ENCODE measurements around the gene DPH6. TPM values are rescaled to one million over a fixed set of nuclear protein-coding genes. Genes with fewer than 3 reads are reported as not detected.
A peak's percentile ranks its signal among the peaks of the same experiment; 100 is the strongest.
"Not testable (repeated sequence)": the region's sequence is repeated elsewhere in the genome, so short reads cannot be mapped to it uniquely, and the experiment has no call there.

DPH6 gene
- 10.9 and 14.9 TPM in 2 replicates for total RNA-seq
- polyA plus RNA-seq (2012), result 8.5 TPM

- DNase-seq (ENCODE audit: low read depth), result peak; percentile 85
Measured at GRCh38 chr15:35545824-35546510, at the start of gene DPH6. Gene DPH6, minus strand, starts transcription at chr15:35546165. Its CDS starts 24 bp downstream, at chr15:35546141.

DNA sequence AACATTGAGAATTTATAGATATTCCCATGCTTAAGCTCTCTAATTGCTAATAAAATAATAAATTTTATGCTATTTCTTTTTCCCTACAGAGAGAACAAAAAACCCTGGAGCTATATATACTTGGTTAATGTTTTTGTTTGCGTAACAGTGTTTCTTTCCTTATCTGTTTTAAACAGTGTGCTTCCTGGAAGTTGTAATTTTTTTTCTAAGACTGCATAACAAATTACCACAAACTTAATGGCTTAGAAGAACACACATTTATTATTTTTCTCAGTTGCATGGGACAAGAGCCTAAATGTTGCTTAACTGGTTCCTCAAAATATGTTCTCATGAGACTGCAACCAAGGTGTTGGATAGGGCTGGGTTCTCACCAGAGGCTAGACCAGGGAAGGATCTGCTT is 49.7 kb upstream of the DPH6 start:
- DNase-seq (ENCODE audit: low read depth), result no peak

DNA sequence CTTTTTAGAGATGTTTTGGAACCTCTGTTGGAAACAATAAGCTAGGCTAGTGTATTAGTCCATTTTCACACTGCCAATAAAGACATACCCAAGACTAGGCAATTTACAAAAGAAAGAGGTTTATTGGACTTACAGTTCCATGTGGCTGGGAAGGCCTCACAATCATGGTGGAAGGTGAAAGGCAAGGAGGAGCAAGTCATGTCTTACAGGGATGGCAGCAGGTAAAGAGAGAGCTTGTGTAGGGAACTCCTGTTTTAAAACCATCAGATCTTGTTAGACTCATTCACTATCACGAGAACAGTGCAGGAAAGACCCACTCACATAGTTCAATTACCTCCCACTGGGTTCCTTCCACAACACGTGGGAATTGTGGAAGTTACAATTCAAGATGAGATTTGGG is 46.0 kb upstream of the DPH6 start:
- not testable (repeated sequence) for DNase-seq (ENCODE audit: low read depth)

DNA sequence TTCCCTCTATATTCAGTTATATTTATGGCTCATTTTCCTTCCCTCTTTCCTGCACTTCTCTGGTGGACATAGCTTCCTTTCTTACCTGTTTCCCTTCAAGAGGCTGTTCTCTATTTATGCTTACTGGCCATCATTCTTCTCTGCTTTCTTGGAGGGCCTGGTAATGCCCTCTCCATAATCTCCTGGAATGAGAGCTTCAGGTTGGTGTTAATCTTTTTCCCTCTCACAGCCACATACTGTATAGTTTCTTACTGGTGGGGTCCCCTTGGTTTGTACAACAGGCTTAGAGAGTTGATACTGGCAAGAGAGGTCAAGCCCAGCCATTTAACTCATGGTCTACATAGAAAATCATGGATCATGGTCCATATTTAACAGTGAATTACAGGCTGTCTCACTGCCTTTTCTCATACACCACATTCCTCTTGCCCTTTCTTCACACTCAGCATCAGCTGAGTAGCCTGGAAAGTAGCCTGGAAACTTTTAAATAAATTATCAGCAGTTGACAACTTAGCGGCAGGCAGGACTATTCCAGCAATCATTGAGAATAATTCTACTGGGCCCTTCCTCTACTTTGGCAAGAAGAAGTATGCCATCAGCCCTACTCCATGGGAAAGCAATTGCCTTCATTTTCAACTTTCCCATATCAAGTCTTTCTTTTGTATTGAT is 38.0 kb upstream of the DPH6 start:
- DNase-seq (ENCODE audit: low read depth), result peak; percentile 30

- no peak for DNase-seq (ENCODE audit: low read depth)
Measured at GRCh38 chr15:35580606-35581005, 34.6 kb upstream of the DPH6 start.

DNA sequence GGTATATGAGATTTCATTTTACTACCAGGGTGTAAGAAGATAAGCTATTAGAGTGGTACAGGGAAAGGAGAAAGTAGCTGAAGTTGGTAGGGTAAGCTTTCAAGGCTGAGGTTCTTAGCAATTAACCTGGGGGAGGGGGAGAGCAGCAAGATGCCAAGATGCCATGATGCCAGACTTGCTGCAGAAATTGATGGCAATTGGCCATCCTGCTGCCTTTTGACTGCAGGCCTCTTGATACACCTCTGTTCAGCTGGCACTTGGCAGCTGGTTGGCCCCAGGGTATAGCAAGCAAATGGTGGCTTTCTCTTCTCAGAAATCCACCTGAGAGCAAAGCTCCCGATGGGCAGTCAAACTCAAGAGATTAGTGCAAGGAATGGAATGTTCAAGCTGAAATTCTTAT is 21.4 kb upstream of the DPH6 start:
- no peak for DNase-seq (ENCODE audit: low read depth)

DNA sequence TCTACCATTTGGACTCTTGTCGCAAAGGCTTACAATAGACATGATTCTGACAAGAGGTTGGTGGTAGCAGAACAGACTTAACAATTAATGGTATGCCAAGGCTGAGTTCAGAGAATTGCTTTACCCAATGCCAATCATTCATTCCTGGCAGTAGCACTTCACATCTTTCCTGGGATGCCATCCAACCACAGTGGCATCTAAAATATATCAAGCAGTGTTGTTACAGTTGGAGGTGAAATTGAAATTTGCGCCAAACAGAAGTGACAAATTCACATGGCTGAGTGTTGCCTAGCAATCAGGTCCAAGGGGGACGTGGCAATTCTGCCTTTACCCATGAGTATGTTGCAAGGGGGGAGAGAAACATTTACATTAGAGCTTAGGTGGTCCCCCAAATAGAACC is 21.0 kb upstream of the DPH6 start:
- DNase-seq (ENCODE audit: low read depth), result no peak

DNA sequence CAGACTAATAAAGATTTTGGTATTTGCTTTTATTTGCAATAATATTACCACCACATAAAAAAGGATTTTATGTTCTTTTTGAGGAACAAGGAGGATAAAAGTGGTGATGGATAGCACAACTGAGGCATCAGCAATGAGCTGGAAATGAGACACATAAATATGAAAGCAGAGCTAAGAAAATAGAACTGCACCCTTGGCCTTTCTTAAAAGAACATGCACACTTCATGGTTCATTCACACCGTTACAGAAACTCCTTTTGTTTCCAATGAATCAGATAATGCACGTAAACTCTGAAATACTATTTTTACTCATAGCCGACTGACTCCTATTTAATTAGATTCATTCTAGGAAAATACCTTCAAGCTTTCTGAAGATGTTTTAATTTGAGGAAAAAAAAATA is 19.9 kb upstream of the DPH6 start:
- DNase-seq (ENCODE audit: low read depth), result no peak

DNA sequence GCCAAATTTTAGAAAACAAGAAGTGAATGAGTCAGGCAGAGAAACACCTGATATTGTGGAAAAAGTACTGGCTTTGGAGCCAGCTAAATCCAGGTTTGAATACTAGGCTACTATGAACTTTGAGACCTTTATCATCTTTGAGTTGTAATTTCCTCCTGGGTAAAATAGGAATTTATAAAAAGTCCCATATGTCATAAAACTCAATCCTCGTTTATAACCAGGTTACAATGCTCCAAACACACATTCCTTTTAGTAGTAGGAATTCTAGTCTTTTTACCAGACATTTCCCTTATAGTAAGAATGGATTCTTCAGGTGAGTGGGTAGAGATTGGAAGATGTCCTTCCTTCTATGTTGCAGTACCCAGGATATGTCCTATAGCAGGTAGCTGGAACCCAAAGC is 16.7 kb upstream of the DPH6 start:
- DNase-seq (ENCODE audit: low read depth), result no peak

DNA sequence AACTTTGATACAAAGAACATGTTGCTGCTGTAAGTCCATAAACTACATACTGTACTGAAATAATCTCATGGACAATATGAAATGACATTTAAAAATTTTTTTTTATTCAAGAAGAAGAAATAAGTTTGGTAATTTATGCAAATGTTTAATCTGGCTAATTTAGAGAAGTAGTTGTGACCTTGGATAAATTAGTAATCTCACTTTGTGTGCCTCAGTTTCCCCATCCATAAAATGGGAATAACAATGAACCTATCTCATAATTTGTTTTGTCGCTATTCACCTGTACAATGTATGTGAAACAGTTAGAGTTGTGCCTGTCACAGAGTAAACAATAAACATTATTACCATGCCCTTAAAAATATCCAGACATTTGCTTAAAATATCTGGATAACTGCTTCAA is 15.3 kb upstream of the DPH6 start:
- DNase-seq (ENCODE audit: low read depth), result no peak

- no peak for DNase-seq (ENCODE audit: low read depth)
Measured at GRCh38 chr15:35560870-35561269, 14.9 kb upstream of the DPH6 start.

DNA sequence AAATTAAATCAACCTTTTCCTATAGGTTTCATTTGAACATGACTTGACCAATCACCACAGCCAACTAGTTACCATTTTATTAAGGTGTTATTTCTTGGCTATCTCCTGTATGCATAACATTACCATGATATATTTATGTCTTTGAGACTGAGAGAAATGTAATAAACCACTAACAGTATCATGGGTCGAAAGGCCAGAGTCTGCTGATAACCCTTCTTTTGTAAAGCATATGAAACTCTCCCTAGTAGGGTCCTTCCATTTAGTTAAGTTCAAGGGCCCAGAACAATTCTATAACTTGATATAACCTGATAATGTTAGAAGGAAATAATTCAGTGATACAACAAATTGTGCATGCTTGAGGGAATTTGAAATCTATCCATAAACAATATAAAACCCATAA is 14.3 kb upstream of the DPH6 start:
- no peak for DNase-seq (ENCODE audit: low read depth)

- no peak for DNase-seq (ENCODE audit: low read depth)
Measured at GRCh38 chr15:35559683-35560082, 13.7 kb upstream of the DPH6 start.

DNA sequence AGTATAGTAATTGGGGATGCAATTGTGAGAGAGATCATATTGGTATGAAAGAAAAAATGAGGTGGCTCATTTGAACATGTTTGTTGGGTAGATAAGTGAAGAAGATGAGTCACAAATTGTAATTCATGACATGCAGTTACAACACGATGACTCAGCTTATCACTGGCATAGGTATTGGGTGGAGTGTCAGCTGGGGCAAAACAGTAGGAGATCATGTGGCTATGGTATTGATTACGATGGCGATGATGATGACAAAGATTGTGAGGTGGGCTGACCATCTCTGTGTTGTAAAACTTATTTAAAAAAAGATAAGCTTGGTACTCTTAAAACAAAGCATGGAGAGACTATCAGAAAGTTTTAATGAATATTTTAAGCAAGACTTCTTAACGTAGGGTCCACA is 11.6 kb upstream of the DPH6 start:
- peak; percentile 24 for DNase-seq (ENCODE audit: low read depth)

- no peak for DNase-seq (ENCODE audit: low read depth)
Measured at GRCh38 chr15:35557012-35557411, 11.0 kb upstream of the DPH6 start.

GRCh38 chr15:35555244-35555643 is 9.3 kb upstream of the DPH6 start:
- DNase-seq (ENCODE audit: low read depth), result no peak

DNA sequence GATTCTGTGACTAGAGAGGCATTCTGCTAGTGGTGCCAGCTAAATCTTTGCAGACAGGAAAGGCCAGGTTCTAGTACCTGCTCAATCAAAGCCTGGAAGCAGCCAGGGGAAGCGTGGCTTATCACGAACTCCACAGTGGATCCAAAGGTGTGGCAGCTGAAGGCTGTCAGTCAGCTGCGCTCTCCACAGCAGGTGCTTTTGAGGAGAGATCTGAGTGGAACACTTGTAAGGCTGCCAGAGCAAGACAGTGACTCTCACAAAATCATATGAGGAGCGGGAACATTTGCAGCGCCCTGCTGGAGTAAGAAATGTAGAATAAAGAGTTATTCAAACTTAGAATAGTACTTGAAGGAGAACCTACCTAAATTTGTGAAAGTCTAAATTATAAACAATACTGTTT is 5.0 kb upstream of the DPH6 start:
- no peak for DNase-seq (ENCODE audit: low read depth)

DNA sequence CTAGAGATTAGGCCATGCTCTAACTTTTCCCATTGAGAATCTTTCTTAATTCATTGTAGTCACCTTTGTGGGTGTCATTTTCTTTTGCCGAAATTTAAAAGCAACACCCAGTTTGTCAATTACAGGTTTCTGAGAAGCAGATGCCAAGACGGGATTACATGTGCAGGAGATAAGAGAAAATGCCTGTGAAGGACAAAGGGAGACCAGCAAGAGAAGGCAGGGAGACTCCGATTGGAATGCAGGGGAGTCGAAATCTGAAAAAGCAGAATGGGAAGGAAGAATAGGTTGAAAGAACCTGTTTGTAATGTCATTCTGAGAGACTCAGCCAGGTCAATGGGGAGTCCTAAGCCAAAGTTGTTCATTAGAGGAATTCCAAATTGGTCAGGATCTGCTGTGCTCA is 3.6 kb upstream of the DPH6 start:
- DNase-seq (ENCODE audit: low read depth), result no peak

DNA sequence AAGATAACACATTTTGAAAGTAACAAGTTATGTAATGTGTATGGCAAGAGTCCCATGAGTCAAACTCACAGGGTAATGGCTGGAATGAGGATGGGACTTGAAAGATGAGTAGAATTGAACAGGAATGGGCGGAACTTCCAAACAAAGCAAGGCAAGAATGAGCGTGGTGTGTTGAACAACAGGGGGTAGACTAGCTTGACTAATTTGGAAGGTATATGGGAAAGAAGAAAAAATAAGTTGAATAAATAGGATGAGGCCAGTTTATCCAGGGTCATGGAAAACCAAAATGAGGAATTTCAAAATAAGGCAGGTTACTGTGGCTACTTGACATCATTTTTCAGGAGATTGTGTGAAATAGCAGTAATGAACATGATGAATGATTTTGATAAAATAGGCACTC is 2.5 kb upstream of the DPH6 start:
- no peak for DNase-seq (ENCODE audit: low read depth)

DNA sequence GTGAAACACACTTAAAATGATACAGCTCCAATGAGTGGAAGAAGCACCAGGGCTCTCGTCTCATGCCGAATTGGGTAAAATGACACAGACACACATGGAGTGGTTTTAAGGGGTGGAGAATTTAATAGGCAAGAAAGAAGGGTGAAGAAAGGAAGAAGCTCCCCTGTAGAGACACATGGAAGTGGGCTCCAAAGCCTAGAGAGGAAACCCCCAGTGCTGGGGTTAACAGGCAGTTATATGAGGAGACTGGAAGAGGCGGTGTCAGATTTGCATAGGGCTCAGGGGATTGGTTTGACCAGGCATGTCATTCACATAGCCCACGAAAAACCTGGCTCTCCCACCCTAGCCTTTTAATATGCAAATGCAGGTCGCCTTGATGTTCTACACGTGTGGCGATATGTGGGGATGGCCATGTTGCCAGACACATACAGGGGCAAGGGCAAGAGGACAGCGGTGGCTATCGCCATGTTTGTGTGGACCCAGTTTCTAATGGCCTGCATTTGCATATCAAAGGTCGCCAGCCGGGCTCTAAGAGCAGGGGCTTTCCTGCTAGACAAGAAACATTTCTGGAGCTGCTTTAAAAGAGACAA is 1.9 kb upstream of the DPH6 start:
- DNase-seq (ENCODE audit: low read depth), result no peak

GRCh38 chr15:35546511-35547381 is 781 bp upstream of the DPH6 start:
- no peak for DNase-seq (ENCODE audit: low read depth)

DNA sequence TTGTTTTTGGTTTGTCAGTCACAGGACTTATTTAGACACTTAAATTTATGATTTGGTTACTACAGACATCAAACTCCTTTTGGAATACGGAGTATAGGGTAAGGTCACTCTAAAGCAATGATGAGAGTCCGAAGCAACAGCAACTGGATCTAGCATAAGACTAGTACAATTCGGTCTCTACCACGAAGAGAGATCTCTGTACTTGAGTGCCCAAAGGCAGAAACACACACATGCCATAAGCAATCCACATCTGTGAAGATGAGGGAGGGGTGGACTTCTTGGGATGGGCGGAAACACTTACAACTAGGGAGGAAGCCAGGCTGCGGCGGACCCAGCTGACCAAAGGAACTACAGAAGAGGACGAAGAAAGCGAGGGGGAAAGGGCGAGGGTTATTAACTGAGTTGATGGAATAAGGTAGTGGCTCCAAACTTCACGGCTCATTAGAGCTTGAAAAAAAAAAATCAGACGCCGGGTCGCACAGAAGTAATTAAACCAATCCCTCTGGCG is 595 bp downstream of the DPH6 start:
- DNase-seq (ENCODE audit: low read depth), result peak; percentile 72

Measured in myocyte (in vitro differentiated cells).